ENCODE data around the gene CASR. TPM values are rescaled to one million over a fixed set of nuclear protein-coding genes. Genes with fewer than 3 reads are reported as not detected.

CASR gene
- total and polyA plus RNA-seq, 11 donors = 0.02 TPM; not detected in 10

- TF ChIP-seq CTCF (IDR thresholded peaks at IDR 0.05) (no peak), POLR2A (IDR thresholded peaks at IDR 0.05) (no peak)
- 40 to 70% (median 62%) methylated on average over 3 of the region's 3 CpGs for WGBS, 4 donors
Measured at GRCh38 chr3:122265957-122266356, 82.5 kb downstream of the CASR start.

GRCh38 chr3:122268257-122269024 is 85.0 kb downstream of the CASR start:
- WGBS, 4 donors = 75 to 90% (median 82%) methylated on average over 1 of the region's 1 CpG
- peaks cover 0 to 4% (median 0%) of the 10 kb centered on the region in 9 donors for H3K27me3 ChIP-seq
- H3K36me3 ChIP-seq = no peaks in the 10 kb centered on the region
- intact Hi-C loops (cut with DNase I) = loop anchor here in 1 of 10 donors (10.0 kb wide), 1 partner anchor 724 kb away; the partner anchor contains the start of gene POLQ
- no peak for DNase-seq
- ATAC-seq = no peak
- peaks cover 0 to 7% (median 0%) of the 10 kb centered on the region in 12 donors for H3K4me1 ChIP-seq
- H3K4me3 ChIP-seq = no peak overlapping the region
- no peak overlapping the region for H3K27ac ChIP-seq
- H3K9me3 ChIP-seq = no peaks in the 10 kb centered on the region
- TF ChIP-seq POLR2A (IDR thresholded peaks at IDR 0.05) (no peak), CTCF (IDR thresholded peaks at IDR 0.05) (no peak)

More at GRCh38 chr3:122265957-122266356, 82.5 kb downstream of the CASR start:
- intact Hi-C loops (cut with DNase I) = loop anchor here in 1 of 10 donors (10.0 kb wide), 1 partner anchor 721 kb away; the partner anchor contains the start of gene POLQ
- Histone ChIP-seq H3K4me1 (no peaks in the 10 kb centered on the region), H3K27me3 (peaks cover 0 to 4% (median 0%) of the 10 kb centered on the region in 9 donors), H3K27ac (no peak overlapping the region), H3K36me3 (no peaks in the 10 kb centered on the region), H3K9me3 (no peaks in the 10 kb centered on the region), H3K4me3 (no peak overlapping the region)
- no peak for DNase-seq
- no peak for ATAC-seq

- intact Hi-C loops (cut with DNase I) = loop anchor here in 1 of 10 donors (10.0 kb wide), 1 partner anchor 724 kb away; the partner anchor contains the start of gene POLQ
- H3K36me3 ChIP-seq = no peaks in the 10 kb centered on the region
- DNase-seq (no peak), ATAC-seq (no peak)
- no peaks in the 10 kb centered on the region for H3K9me3 ChIP-seq
- no peak for TF ChIP-seq POLR2A (IDR thresholded peaks at IDR 0.05)
- no peak for TF ChIP-seq CTCF (IDR thresholded peaks at IDR 0.05)
- peaks cover 0 to 7% (median 0%) of the 10 kb centered on the region in 12 donors for H3K4me1 ChIP-seq
- no peak overlapping the region for H3K27ac ChIP-seq
- H3K4me3 ChIP-seq = no peak overlapping the region
- H3K27me3 ChIP-seq = peaks cover 0 to 4% (median 0%) of the 10 kb centered on the region in 9 donors
- 73 to 83% (median 76%) methylated on average over 2 of the region's 2 CpGs for WGBS, 4 donors
Measured at GRCh38 chr3:122269045-122269444, 85.6 kb downstream of the CASR start.

GRCh38 chr3:122271246-122271898 is 87.9 kb downstream of the CASR start:
- H3K4me1 ChIP-seq = peaks cover 0 to 7% (median 0%) of the 10 kb centered on the region in 12 donors
- H3K4me3 ChIP-seq = no peak overlapping the region
- ATAC-seq (no peak), DNase-seq (no peak)
- 53 to 55% (median 54%) methylated on average over 3 of the region's 3 CpGs for WGBS, 4 donors
- no peak overlapping the region for H3K27ac ChIP-seq
- H3K27me3 ChIP-seq = no peaks in the 10 kb centered on the region
- H3K36me3 ChIP-seq = no peaks in the 10 kb centered on the region
- TF ChIP-seq CTCF (IDR thresholded peaks at IDR 0.05) (no peak), POLR2A (IDR thresholded peaks at IDR 0.05) (no peak)
- intact Hi-C loops (cut with DNase I) = no loop called here
- no peaks in the 10 kb centered on the region for H3K9me3 ChIP-seq

All from heart left ventricle (tissue), 16 donors.